Measurements from ENCODE around the gene BABAM2.

- TF ChIP-seq, protein P1, sequence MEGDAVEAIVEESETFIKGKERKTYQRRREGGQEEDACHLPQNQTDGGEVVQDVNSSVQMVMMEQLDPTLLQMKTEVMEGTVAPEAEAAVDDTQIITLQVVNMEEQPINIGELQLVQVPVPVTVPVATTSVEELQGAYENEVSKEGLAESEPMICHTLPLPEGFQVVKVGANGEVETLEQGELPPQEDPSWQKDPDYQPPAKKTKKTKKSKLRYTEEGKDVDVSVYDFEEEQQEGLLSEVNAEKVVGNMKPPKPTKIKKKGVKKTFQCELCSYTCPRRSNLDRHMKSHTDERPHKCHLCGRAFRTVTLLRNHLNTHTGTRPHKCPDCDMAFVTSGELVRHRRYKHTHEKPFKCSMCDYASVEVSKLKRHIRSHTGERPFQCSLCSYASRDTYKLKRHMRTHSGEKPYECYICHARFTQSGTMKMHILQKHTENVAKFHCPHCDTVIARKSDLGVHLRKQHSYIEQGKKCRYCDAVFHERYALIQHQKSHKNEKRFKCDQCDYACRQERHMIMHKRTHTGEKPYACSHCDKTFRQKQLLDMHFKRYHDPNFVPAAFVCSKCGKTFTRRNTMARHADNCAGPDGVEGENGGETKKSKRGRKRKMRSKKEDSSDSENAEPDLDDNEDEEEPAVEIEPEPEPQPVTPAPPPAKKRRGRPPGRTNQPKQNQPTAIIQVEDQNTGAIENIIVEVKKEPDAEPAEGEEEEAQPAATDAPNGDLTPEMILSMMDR (IDR thresholded peaks at IDR 0.05), result no peak
- TF ChIP-seq POLR2A (IDR thresholded peaks at IDR 0.05), result no peak
- TF ChIP-seq EP300 (IDR thresholded peaks at IDR 0.05), result no peak
Observed at GRCh38 chr2:28364610-28365009, 474.1 kb downstream of the BABAM2 start.
